Type B pancreatic cell (in vitro differentiated cells): ENCODE measurements around the gene GRIN2A. TPM values are rescaled to one million over a fixed set of nuclear protein-coding genes. Genes with fewer than 3 reads are reported as not detected.

Source experiments
- DNase-seq: peaks from one replicate; pipeline ENCODE4 v3.0.0; 2021; ENCODE audit warnings: mixed read lengths; ENCODE audit not compliant: unreplicated experiment; ENCODE audit errors: extremely low spot score
- H3K27ac Mint-ChIP-seq: 2 replicates; pipeline ENCODE4 v1.8.0; 2021; ENCODE audit warnings: mild to moderate bottlenecking, mixed read lengths
- H3K27me3 Mint-ChIP-seq: 2 replicates; pipeline ENCODE4 v1.8.0; 2021; ENCODE audit warnings: mixed read lengths
- H3K36me3 Mint-ChIP-seq: 2 replicates; pipeline ENCODE4 v1.8.0; 2021; ENCODE audit warnings: mixed read lengths
- H3K4me1 Mint-ChIP-seq: one replicate; pipeline ENCODE4 v1.8.0; 2021; ENCODE audit warnings: mixed read lengths; ENCODE audit not compliant: unreplicated experiment
- H3K4me3 Mint-ChIP-seq: 2 replicates; pipeline ENCODE4 v1.8.0; 2021; ENCODE audit warnings: mild to moderate bottlenecking, mixed read lengths
- H3K9me3 Mint-ChIP-seq: 2 replicates; pipeline ENCODE4 v1.8.0; 2021; ENCODE audit warnings: mixed read lengths
- CTCF ChIP-seq: fragments of 200-600 bp; sonication (generic); conservative IDR thresholded peaks from 2 replicates; pipeline ENCODE4 v1.5.0; 2021; ENCODE audit warnings: antibody characterized with exemption, mild to moderate bottlenecking
- total RNA-seq: library from RNA; stranded (reverse); gene quantifications from 2 replicates; pipeline ENCODE4 v1.2.1, GENCODE V29; 2021; ENCODE audit warnings: low replicate concordance

GRIN2A gene
- total RNA-seq, 1 donor from 2014 or later = 7.1 TPM

- Mint-ChIP-seq H3K4me1 (no peaks in the 10 kb centered on the region), H3K27ac (no peak overlapping the region), H3K4me3 (no peak overlapping the region), H3K27me3 (peaks cover 6% of the 10 kb centered on the region), H3K9me3 (peaks cover 1% of the 10 kb centered on the region), H3K36me3 (no peaks in the 10 kb centered on the region)
- DNase-seq = no peak
- no peak for TF ChIP-seq CTCF
These were observed 28.7 kb upstream of the GRIN2A start for GRCh38 chr16:10210944-10211343.

GRCh38 chr16:10206865-10207264 is 24.6 kb upstream of the GRIN2A start:
- no peak for DNase-seq
- TF ChIP-seq CTCF = no peak
- Mint-ChIP-seq H3K27me3 (no peaks in the 10 kb centered on the region), H3K9me3 (peaks cover 4% of the 10 kb centered on the region), H3K4me1 (no peaks in the 10 kb centered on the region), H3K36me3 (no peaks in the 10 kb centered on the region), H3K4me3 (no peak overlapping the region), H3K27ac (no peak overlapping the region)

GRCh38 chr16:10206215-10206614 is 24.0 kb upstream of the GRIN2A start:
- no peaks in the 10 kb centered on the region for H3K27me3 Mint-ChIP-seq
- H3K9me3 Mint-ChIP-seq = peaks cover 4% of the 10 kb centered on the region
- H3K4me3 Mint-ChIP-seq = no peak overlapping the region
- H3K27ac Mint-ChIP-seq = no peak overlapping the region
- no peak for TF ChIP-seq CTCF
- H3K4me1 Mint-ChIP-seq = no peaks in the 10 kb centered on the region
- no peak for DNase-seq
- H3K36me3 Mint-ChIP-seq = no peaks in the 10 kb centered on the region

- Mint-ChIP-seq H3K36me3 (no peaks in the 10 kb centered on the region), H3K27me3 (no peaks in the 10 kb centered on the region), H3K4me1 (no peaks in the 10 kb centered on the region), H3K27ac (no peak overlapping the region), H3K9me3 (peaks cover 4% of the 10 kb centered on the region), H3K4me3 (no peak overlapping the region)
- TF ChIP-seq CTCF = no peak
- no peak for DNase-seq
These were observed 23.5 kb upstream of the GRIN2A start for GRCh38 chr16:10205688-10206087.

- Mint-ChIP-seq H3K27me3 (peaks cover 7% of the 10 kb centered on the region), H3K36me3 (no peaks in the 10 kb centered on the region), H3K4me3 (no peak overlapping the region), H3K4me1 (no peaks in the 10 kb centered on the region), H3K27ac (no peak overlapping the region), H3K9me3 (peaks cover 4% of the 10 kb centered on the region)
- DNase-seq = no peak
- TF ChIP-seq CTCF = peak; percentile 56
These were observed 20.4 kb upstream of the GRIN2A start for GRCh38 chr16:10202649-10203048.
